Measurements from ENCODE around the gene SMIM5.
A peak's percentile ranks its signal among the peaks of the same experiment; 100 is the strongest.

SMIM5 gene

DNA sequence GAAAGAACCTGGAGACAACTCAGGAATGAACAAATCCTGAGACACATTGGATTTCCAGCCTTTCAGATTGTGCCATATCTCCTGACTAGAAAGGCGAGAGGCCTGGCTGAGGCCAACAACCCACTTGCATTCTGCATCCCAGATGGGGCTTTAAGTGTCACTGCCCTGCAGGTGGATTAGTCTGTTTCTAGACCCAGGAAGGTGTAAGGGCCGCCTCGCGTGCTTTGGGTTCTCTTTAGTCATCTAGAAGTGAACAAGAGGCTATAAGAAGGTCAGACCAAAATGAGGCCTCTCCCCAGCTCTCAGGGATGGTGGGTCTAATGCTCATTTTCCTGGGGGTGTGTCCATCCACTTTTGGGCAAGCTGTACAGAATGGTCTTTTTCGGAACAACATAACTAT lies 38.8 kb downstream of the SMIM5 start:
- no peak for DNase-seq

DNA sequence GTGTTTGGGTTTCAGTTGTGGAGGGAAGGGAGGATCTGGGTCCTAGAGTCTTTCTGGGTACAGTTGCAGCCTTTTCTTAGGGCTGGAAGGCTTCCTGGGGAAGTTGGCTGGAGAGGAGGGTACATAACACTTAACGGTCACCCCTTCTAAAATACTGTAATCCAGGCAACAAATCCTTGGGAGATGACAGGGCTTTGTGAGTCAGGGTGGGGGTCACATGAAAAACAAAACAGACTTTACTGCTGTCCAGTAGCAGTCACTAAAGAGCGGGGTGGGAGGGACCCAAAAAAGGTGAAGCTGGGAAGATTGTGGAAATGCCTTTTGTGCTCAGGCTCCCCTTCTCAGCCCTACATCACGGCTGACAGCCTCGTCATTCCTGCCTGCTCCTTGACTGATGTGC lies 40.3 kb downstream of the SMIM5 start:
- no peak for DNase-seq

DNA sequence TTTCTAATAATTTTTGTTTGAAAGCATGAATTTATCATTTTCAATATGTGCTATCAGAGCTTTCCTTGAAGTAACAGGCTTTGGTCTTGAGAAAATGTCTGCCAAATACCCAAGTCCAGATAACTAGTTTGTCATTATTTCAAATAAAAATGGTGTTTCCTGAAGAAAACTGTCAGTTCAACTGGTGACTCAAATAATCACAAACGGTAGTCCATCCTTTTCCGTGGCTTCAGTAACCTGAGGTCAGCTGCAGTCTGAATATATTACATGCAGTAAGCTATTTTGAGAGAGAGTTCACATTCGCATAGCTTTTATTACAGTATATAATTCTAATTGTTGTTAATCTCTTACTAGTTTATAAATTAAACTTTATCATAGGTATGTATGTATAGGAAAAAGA lies 43.2 kb downstream of the SMIM5 start:
- DNase-seq, result no peak

DNA sequence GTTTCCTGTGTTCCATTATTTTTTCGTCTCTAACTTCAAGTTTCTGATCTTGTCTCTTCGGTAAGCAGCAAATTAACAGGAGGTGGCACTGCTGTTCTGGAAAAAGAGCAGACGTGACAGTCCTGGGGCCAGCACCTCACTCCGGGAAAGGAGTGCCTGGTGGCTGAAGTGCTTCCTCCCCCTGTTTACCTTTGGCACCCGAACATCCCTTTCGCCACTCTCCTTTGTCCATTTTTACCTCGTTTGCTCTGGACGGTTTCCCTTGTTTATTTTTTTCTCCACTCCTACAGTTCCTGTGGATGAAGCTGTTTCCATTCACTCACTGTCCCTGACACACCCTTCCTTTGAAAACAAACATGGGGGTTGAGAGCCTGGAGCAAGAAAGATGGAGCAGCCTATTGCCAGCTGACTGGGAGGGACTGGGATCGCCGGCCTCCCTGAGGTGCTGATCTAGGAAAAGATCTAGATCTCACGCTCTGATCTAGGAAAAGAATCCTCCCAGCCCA lies 46.5 kb downstream of the SMIM5 start:
- DNase-seq, result no peak

DNA sequence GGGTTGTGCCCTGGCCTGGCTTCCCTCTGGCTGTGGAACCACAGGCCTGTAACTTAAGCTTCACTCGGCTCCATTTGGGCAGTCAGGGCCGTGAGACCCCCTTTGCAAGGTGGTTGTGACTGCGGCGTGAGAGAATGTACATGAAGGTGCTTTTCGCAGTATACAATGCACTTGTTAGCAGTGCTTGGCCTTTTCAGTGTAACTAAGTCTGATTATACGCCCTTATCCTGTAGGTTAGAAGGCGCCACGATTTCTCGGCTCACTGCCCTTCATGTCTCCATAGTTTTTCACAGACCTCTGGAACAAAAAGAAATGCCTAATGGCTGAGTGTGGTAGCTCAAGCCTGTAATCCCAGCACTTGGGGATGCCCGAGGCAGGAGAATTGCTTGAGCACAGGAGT lies 47.2 kb downstream of the SMIM5 start:
- DNase-seq, result no peak

DNA sequence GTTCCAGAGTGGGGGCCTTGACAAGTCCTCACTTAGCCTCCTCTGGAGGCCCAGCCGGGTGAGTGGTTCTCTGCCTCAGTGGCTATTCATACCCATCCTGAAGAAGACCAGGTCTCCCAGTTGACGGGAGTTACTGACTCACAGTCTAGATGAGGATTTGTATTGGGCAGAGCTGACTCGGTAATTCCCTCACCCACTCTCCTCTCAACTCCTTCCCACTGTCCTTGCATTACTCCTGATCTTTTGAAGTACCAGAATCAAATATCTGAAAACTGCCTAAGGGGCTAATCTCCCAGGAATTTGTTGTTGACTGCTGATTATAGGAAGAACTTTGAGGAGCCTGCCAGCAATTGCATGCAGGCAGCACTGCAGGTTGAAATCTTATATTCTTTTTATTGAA lies 48.1 kb downstream of the SMIM5 start:
- no peak for DNase-seq

DNA sequence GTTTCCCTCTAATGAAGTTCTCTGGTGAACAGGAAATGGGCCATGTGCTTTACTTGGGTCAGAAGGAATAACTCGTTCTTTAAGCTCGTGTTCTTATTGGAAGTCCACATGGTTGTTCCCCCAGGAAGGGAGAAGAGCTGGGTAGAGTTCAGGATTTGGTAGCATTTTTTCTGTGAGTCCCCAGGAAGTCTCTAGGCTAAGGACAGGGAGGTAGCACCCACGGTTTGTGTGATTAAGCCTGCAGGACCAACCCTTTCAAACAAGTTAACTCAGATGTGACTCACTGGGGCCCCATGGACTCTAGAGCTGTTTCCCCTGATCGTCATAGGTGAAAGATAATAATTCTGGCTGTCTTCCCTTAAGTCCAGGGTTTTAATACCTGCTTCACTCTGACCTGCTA lies 50.3 kb downstream of the SMIM5 start:
- no peak for DNase-seq

DNA sequence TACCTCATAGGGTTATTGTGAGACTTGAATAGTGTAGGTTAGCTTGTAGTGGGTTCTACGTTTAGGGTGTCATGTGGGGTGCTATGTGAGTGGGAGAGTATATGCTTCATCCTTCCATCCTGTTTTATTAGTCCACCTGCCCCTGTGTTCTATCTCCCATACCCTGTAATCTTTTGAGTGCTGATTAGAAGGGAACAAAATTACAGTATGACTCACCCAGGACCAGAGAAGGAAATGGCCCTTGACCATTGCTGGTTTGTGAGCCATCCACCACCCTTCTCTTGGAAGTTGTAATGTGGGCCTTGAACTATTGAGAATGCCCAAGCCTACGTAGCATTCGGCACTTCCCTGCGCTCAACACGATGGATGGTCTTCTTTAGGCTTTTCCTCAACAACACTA lies 51.0 kb downstream of the SMIM5 start:
- DNase-seq, result no peak

DNA sequence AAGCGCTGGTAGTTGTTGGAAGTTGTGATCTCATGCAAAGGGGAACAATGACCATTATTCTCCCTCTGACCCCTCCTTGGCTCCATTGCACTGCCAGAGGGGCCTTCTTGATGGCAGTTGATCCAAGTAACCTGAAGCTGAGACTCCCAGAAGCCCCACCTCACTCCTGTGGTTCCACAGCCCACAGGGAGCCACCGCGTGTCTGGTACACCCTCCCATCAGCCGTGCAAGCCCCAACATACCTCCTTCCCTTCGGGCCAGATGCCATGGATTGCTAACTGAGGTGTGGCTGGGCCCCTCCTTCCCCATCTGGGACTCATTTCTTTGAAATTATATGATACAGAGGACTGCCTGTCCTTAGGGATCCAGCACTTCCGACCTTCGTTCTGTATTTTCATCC lies 51.7 kb downstream of the SMIM5 start:
- no peak for DNase-seq

DNA sequence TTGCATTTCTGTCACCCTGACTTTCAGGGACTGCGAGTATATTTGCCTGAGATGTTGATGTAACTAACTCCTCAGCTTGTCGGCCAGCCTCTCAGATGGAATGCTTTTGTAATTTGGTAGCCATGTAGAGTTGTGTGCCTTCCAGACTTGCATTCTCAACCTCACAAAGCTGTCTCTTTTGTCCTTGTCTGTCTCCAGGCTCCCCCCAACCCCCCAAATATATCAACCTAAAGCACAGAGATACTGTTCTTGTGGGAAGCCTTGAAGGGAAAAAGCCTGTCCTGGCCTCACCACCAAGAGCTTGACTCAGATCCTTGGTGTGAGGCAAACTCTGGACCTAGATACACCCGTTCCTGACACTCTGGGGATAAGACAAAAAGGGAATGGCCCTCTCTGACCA lies 52.3 kb downstream of the SMIM5 start:
- DNase-seq, result no peak

DNA sequence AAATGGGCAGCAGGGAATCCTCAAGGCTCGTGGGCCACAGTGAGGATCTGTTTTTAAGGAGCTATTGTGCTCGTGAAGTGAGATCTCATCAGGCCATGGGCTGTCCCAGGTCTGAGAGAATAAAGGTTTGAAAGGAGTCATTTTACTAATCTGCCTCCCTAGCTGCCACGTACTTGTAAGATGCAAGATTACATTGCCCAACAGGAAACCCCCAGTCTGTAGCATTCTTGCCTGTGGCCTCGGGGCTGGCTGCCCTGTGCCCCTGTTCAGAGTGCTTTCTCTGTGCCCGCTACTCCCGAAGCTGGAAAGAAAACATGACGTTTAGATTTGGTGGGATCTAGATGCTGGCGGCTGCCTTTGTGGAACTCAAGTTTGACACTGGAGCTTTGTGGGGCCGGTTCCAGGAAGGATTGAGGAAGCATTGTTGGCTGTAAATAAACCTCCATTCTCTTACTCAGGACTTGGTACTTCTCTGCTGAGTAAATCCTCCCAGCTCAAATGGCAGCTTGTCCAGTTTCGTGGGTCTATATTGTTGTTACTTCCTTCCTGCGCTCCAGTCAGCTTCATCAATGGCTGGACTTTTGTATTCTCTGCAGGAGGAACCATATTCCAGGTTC lies 55.1 kb downstream of the SMIM5 start:
- DNase-seq, result no peak

DNA sequence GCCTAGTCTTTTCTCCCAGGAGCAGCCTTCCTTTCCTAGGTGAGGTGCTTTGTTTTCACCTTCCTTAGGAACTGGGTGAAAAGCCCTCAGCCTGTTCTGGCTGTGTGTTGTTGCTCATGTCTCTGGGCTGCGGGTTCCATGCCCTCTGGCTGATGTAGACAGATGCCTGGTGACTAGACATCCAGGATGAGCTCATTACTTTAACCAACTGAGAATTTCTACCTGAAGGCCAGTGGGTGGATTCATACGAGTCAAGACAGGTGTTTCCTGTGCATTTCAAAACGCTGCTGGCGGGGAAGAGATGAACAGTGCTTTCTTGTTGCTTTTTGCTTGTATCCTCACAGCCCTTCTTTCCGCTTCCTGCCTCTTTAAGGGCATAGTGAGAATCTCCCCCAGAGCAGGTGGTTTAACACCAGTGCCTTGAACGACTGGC lies 56.2 kb downstream of the SMIM5 start:
- DNase-seq, result peak; percentile 66
